GM18858 (cell line): ENCODE measurements around the gene BAIAP3.
A peak's percentile ranks its signal among the peaks of the same experiment; 100 is the strongest.

Experiments used
- ATAC-seq: cut with Tn5 transposase; IDR thresholded peaks from one replicate; pipeline ENCODE4 v1.9.1; 2021; ENCODE audit not compliant: unreplicated experiment

Gene BAIAP3

DNA sequence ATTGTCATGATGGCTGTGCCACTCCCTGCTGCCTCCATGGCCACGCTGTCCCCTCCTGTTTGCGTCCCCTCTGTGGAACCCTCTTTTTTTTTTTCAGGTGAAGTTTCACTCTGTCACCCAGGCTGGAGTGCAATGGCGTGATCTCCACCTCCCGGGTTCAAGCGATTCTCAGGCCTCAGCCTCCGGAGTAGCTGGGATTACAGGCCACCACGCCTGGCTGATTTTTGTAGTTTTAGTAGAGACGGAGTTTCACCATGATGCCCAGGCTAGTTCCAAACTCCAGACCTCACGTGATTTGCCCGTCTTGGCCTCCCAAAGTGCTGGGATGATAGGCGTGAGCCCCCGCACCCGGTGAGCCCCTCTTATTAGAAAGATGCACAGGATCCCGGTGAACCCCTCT lies 35.0 kb upstream of the BAIAP3 start:
- ATAC-seq: no peak

DNA sequence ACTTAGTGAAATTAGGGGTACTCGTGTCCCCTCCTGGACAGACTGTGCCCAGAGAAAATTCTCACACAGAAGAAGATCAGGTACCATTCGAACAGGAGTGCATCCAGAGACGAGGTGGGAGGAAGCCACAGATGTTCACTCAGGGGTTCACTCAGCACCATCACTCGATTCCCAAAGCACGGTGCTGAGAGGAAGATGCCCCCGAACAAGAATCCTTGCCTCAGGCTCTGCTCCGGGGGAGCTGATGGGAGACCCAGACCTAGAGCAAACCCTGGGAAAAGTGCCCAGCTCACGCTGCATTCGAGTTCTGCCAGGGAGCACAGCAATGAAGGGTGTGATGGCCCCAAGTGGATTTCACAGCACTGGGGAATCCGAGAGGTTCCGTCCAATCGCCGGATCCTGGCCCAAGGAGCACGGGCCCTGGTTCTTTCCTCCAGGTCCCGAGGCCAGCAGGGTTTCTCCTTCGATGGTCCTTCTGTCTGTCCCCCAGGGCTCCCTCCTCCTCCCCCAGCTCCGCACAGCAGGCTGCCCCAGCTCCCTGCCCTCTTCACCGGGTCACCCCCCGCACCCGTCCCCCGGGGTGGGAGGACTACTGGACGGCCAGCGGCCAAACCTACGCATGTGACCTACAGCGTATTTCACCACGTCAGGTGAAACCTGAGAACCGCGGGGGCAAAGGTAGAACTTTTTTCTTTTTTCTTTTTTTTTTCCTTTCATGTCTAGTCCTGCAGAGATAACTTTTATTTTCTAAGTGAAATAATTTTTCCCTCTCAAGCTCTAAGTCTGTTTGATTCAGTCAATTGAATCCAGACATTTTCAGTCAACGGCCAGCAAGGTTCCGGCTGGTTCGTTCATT lies 34.2 kb upstream of the BAIAP3 start:
- ATAC-seq: no peak

DNA sequence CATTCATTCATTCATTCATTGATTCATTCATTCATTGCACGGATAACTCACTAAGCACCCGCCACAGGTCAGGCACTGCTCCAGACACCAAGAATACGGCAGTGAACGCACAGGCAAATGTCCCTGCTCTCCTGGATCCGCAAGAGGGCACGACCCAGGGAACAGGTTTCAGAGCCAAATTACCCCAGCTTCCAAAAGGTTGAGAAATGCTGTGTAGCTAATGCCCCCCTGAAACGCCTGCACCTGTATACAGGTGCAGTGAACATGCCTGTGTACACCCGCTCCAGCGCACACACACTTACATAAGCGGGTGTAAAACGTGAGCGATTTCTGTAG lies 33.6 kb upstream of the BAIAP3 start:
- no peak for ATAC-seq

GRCh38 chr16:1300664-1301476 lies 32.6 kb upstream of the BAIAP3 start:
- no peak for ATAC-seq

DNA sequence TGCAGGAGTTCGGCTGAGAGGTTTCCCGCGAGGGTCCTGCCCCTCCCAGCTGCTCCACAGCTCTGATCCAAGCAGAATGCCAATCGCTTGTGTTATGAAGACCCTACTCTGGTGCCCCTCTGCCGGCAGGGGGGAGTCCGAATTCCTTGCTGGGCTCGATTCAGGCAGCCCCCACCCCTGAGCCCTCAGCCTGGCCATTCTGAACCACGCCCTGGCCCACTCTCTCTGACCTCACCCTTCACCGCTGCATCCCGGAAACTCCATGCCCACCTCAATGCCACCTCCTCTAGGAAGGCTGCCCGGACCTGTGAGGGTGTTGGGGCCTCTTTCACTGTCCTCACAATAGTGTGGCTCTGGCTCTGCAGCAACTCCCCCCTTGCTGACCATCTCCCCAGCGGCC lies 31.9 kb upstream of the BAIAP3 start:
- no peak for ATAC-seq

GRCh38 chr16:1305823-1306222 lies 27.6 kb upstream of the BAIAP3 start:
- no peak for ATAC-seq

GRCh38 chr16:1306334-1306733 lies 27.1 kb upstream of the BAIAP3 start:
- ATAC-seq: no peak

- ATAC-seq: peak; percentile 11
Measured at GRCh38 chr16:1308036-1308976, 25.1 kb upstream of the BAIAP3 start.

DNA sequence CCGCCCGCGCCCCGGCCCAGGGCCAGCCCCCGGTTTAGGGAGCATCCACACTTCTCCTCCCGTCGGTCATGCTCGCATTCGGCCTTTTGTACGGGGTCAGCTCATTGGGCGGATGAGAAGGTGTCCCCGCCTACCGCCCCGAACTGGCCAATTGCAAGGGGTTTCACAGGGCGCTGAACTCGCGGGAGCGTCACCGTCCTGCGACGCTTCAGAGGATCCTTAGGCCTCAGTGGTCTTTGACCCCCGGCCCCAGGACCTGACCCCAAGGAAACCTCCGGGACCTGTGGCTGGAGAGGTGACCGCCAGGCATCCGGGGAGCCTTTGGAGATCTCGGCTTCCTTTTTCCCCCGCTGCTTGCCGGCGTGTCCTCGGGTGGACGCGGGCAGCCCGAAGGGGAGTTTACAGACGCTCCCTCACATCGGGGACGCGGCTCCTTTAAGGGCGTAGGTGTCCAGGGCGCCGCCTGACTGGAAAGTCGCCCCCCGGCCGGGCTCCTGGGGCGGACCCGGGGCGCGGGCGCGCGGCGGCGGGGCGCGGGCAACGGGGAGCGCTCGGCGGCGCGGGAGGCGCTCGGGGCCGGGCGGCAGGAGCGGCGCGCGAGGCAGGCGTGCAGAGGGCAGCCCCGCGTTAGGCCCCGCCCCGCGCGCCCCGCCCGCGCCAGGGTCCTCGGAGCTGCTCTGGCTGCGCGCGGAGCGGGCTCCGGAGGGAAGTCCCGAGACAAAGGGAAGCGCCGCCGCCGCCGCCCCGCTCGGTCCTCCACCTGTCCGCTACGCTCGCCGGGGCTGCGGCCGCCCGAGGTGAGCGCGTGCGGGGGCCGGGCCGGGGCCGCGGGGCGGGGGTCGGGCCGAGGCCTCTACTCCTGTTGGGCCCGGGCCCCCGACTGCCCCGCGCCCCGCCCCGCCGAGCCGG lies 24.2 kb upstream of the BAIAP3 start, which contains the start of gene UBE2I:
UBE2I (plus strand) TSS at position 660 of the 909 bp plus-strand sequence. CDS start 4,395 bp downstream, outside the sequence.
- ATAC-seq: peak; percentile 39

DNA sequence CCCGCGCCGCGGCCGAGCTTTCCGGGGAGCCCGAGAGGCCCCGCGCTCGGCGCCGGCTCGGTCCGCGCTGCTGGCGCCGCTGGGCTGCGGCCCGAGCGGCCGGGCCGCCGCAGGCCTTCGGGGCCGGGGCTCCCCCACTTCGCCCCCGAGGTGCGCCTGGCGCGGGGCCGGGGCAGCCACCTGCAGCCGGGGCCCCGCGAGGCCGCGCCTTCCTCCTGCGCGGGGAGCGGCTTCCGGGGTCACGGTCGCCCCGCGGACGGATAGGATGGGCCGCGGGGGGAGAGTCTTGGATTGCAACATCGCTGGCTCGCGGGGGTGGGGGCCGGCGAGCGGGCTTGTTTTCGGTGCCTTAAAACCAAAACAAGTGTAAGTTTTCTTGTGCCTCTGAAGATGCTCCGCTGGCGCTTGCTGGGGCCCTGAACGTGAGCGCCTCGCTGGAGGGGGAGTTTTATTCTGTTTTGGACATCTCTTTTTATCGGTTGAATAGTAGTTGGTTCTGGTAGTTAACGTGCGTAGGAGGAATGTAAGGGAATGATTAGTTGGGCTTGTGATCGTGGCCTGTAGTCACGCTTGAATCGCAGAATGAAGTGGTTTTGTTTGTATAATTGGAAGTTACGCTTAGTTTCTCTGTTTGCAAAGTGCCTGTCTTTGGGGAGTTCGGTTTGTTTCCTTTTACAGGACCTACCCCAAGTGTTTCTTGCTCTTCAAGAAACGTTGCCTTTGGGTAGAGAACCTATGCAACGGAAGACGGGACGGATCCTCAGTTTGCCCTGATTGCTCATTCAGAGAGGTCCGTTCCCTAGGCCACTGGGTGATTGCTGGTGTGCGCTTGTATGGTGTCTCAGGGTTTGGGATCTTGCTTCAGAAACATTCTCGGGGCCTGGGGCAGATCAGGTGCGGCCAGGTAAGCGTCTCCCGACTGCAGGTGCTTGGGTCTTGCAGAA lies 23.3 kb upstream of the BAIAP3 start:
- ATAC-seq: peak; percentile 10

DNA sequence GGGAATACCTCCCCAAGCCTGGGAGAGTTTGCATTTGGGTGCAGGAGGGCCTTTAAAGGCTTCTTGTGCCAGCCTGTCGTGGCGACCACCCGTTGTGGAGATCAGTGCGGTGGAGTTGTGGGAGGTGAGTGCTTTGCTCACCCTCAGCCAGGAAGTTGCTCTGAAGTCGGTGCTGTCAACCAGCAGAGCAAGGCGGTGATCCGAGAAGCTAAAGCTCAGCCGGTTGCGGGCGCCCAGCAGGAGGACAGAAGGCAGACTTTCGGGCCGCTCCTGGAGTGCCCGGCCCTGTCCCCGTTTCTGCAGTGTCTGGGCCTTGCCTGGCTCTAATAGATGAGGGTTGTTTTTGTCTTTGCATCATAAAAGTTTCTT lies 22.6 kb upstream of the BAIAP3 start:
- ATAC-seq: no peak

GRCh38 chr16:1311212-1311737 lies 22.2 kb upstream of the BAIAP3 start:
- no peak for ATAC-seq

DNA sequence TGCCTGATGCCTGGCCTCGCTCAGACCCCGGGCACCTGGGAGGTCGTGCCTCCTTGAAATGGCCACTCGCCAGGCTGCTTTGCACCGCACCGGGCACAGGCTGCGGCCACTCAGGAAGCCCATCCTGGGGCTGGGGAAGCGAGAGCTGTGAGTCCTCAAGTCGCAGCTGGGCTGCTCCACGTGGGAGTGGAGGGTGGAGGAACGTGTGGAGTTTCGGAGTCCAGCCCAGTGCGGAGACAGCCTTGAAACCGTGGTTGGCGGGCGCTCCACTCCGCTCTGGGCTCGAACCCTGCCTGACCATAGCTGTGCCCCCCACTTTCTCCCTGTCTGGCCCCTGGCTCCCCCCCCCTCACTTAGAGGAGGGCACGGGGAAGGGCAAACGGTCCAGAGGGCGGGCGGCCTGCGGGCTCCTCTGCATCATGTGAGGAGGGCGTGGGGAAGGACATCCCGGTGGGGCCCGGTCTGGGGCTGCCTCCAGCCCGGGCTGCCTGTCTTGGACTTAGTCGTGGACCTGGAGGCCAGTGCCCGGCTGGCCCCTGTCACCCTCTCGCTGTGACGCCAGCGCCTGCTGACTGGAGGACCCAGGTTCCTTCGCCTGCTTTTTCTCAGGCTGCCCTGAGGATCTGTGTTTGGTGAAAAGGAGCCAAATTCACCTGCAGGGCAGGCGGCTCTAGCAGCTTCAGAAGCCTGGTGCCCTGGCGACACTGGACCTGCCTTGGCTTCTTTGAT lies 21.5 kb upstream of the BAIAP3 start:
- no peak for ATAC-seq

DNA sequence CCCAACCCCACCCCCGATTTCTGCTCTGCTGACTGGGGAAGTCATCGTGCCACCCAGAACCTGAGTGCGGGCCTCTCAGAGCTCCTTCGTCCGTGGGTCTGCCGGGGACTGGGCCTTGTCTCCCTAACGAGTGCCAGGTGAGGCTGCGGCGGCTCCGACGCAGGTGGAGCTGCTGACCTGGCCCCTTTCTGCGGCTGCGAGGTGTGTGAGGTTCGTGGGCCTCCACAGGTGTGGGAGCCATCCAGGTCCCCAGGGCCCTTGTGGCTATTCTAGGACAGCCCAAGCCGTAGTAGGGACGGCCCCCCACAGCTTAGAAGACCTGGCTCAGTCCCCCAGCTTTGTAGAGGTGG lies 21.0 kb upstream of the BAIAP3 start:
- ATAC-seq: no peak

DNA sequence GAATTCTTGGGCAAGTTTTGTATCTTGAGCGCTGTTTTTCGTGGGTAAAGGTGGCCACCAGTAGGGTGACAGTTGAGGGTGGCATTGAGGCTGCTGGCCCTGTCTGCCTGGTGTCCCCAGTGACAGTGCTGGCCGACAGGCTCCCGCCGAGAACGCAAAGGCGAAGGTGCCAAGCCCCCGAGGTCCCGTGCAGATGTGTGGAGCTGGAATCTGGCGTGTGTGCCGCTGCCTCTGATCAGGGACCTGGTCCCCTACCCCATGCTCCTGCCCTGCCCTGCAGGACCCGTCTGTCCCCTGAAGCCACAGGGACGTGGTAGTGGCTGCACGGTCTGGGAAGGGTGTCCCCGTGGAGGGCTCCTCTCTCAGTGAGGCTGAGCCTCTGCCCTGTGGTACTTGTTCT lies 20.5 kb upstream of the BAIAP3 start:
- ATAC-seq: no peak

DNA sequence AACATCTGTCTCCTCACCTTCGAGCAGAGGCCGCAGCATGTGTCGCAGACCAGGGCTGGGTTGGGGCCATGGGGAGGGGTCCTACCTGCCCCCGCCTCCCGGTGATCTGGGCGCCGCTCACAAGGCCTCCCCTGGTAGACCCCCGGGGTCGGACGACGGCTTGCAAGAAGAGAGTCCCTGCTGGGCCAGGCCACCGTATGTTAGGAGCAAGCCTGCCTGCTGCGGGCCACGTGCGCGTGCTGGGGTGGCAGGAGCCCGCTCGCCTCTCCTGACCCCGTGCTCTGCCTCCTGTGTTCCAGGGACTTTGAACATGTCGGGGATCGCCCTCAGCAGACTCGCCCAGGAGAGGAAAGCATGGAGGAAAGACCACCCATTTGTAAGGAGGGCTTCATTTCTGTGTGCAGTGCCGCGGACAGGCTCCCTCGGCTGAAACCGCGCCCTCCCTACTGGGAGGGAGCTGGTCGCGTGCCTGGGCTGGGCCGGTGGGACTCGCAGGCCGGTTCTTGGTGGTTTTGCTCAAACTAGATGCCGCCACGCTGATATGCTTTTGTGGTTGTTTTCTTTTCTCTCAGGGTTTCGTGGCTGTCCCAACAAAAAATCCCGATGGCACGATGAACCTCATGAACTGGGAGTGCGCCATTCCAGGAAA lies 19.6 kb upstream of the BAIAP3 start:
- ATAC-seq: no peak

DNA sequence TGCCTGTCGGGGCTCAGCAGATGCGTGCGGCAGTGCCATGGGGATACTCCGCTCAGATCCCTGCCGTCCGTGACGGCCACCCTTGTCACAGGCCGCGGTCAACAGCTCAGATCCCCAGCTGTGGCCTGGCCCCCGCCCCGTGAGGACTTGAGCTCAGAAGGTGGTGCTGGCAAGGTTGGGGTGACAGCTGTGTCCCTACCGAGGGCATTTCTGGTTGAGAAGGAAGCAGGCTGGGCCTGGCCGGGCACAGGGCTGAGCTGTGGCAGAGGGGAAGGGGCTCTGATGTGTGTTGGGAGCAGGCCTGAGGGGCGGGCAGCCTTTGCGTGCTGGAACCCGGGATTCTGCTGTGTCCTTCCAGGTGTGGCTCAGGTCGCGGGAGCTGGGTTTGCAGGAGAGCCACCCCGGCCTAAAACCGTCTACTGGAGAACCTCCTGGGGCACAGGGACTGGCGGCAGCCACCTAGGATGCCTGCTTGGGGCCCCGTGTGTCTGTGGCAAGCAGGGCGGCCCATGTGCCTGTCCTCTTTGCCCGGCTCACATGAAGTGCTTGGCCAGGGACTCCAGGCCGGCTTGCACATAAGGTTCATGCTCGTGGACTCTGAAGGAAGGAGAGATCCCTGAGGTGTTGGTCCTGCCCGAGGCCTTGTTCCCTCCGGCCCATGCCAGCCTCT lies 18.9 kb upstream of the BAIAP3 start:
- no peak for ATAC-seq
